ENCODE results near the gene ARHGAP28.
"Not testable (repeated sequence)": the region's sequence is repeated elsewhere in the genome, so short reads cannot be mapped to it uniquely, and the experiment has no call there.

ARHGAP28 gene

GRCh38 chr18:6878556-6879297 is 149.2 kb downstream of the ARHGAP28 start:
- no peak for DNase-seq

DNA sequence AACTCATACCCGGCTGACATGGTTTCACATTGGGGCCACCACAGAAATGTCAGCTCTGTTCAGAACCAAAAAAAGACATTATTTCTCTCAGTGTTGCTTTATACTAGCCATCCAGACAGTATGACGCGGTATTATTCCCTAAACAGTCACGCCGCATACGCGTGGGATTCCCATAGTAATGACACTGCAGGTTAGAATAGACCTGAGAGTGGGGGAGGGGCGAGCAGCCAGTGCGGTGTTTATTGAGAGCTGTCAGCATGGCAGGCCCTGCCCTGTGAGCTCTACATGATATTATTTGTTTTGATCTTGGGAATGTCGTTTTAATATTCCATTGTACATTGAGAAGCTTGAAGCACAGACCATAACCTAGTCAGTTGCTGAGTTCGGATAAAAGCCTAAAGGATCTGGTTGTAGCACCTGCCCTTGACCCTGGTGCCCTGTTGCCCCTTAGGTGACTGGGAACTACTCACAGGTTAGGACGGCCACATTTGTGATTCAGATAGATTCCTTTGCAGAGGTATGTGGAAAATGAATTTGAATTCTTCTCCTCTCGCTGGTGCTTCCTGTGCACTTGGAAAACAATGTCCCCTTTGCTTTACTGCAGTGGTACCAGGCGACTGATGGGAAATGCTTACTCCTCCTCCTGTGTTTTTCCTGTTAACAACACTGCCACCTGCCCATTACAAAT is 150.1 kb downstream of the ARHGAP28 start:
- no peak for DNase-seq

GRCh38 chr18:6881034-6881820 is 151.7 kb downstream of the ARHGAP28 start:
- no peak for DNase-seq

DNA sequence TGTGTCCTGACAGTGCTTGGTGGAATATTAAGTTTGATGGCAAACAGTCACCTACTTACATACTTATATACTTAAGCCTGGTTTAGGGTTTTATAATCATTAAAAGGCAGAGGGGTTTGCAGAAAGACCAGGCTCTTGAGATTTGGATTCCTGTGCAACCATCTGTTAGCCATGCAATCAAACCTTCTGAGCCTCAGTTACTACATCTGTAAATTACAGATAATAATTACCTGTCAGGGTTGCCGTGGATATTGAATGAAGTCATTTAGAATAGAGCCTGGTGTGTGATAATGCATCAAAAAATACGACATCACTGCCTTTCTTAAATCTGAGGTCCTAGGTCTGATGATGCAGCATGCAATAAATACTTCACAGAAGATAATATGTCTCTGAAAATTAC is 152.9 kb downstream of the ARHGAP28 start:
- no peak for DNase-seq

DNA sequence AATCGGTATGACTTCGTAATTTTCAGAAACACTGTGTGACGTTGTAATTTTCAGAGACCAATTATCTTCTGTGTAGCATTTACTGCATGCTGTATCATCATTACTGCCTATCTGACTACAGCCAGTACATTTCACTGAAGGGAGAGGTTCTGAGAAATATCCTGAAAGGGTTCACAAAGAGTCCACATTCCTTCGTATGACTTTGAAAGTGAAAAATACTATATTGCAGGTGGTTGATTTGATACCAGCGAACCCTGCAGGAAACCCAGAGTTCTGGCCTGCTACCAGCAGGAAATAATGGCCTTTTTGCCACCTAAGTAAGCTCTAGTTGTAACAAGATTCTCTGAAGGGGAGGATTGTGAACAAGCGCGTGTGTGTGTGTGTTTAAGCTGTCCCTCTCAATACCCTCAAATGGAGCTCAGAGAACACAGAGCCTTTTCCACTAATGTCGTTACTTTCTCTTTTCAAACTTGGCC is 155.5 kb downstream of the ARHGAP28 start:
- no peak for DNase-seq

DNA sequence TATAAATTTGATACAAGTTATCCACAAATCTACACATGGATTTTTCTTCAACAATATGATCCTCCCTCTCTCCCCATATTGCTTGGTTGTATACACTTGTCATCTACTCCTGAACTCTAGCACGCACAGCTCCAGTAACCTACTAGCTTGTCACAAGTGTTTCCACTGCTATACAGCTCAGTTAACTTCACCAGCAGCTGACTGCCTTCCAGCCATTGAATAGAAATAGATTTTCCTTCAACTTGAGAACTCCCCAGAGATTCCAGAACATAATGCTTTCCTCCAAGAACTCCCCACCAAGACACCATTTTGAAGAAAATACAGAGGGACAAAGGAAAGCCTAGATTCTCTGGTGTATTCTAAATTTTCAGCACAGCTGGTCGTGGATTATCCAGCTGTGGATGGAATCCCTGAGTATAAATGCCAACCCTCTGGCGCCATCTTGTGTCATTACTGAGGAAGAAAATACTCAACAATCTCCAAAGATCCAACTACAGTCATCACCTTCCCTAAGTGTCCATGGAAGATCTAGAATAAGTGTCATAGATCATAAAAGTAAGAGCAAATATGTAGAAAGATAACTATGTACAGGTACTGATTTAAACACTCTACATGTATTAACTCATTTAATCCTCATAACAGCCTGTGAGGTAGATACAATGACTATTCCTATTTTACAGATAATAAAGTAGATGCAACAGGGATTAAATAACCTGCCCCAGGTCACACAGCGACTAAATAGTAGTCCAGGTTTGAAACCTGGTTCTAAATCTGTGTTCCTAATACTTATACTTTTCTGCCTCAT is 156.7 kb downstream of the ARHGAP28 start:
- DNase-seq: no peak

DNA sequence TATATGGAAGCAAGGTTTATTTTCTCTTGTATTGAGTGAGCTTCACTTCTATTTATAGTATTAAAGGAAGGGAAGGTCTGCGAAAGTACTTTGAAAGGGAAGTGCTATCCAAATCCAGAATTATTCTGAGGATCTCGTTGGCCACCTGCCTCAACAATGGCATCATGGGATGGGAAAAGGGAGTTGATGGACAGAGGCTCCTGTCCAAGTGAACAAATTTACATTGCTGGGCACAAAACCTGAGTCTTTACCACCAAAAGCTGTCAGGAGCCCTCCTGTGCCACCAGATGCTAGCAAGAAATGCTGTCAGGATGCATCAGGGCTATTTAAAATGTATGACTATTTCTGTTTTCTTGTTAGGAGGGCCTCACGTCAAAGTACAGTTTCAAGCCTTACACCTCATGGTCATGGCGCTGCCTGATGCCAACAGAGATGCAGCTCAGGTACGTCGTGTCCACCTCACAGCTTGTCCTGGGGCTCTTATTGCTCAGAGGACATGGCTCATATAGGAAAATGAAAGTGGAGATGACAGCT is 157.3 kb downstream of the ARHGAP28 start:
- DNase-seq: no peak

DNA sequence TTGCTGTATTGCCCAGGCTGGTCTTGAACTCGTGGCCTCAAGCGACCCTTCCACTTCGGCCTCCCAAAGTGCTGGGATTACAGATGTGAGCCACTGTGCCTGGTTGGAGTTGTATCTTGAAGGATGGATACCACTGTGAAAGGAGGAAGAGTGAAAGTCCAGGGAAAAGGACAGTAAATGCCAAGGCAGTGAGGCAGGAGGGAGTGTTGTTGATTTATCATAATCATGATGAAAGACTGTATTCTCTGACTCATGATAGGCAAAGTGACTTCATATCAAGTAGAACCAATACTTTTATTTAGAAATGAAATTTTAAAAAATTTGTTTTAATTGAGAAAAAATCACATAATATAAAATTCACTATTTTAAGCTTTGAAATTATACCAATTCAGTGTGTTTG is 162.3 kb downstream of the ARHGAP28 start:
- DNase-seq: no peak

GRCh38 chr18:6901286-6901926 is 171.9 kb downstream of the ARHGAP28 start:
- DNase-seq: no peak

DNA sequence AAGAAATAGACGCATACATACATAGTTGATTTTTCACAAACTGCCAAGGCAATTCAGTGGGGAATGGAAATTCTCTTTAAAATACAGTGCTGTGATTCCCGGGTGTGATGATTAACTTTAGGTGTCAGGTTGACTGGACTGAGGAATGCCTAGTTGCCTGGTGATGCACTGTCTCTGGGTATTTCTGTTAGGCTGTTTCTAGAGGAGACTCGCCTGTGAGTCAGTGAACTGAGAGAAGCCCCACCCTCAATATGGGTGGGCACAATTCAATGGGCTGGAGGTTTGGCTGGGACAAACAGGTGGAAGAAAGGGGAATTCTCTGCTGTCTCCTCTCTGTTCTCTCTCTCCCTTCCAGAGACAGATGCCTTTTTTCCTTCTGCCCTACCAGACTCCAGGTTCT is 187.6 kb downstream of the ARHGAP28 start:
- no peak for DNase-seq

GRCh38 chr18:6920099-6920955 is 190.8 kb downstream of the ARHGAP28 start:
- DNase-seq: no peak

- no peak for DNase-seq
Measured at GRCh38 chr18:6921571-6921970, 192.1 kb downstream of the ARHGAP28 start.

GRCh38 chr18:6923220-6923619 is 193.7 kb downstream of the ARHGAP28 start:
- no peak for DNase-seq

DNA sequence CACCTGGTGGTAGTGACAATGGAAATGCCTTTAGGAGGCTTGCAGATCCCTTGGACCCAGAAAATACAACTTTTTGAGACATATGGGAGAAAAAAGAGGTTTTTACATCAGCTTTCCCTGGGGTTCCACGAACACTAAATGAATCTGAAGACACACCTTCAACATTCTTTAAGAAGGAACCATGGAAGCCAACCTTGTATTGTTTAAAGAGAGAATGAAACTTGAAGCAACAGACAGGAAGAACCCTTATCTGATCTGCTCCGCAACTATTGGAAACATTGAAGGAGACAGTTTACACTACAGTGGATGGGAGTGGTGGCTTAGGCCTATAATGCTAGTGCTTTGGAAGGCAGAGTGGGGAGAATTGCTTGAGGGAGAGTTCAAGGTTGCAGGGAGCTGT is 197.6 kb downstream of the ARHGAP28 start:
- no peak for DNase-seq

DNA sequence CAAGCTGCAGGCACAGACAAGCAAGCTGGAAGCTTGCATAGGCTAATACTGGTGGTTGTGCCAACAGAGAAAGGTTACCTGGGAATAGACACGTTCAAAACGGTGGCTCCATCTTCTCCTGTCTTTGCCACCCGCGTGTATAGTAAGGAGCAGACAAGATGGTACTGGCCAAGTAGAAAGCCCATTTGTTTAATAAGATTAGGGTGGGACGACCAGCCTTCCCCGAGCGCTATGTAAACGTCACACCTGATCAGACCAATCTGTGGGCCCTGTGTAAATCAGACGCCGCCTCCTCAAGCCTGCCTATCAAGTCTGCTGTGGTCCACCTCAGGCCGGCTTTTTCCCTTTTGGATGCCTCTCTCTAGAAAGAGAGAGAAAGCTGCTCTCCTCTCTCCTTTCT is 198.8 kb downstream of the ARHGAP28 start:
- no peak for DNase-seq

DNA sequence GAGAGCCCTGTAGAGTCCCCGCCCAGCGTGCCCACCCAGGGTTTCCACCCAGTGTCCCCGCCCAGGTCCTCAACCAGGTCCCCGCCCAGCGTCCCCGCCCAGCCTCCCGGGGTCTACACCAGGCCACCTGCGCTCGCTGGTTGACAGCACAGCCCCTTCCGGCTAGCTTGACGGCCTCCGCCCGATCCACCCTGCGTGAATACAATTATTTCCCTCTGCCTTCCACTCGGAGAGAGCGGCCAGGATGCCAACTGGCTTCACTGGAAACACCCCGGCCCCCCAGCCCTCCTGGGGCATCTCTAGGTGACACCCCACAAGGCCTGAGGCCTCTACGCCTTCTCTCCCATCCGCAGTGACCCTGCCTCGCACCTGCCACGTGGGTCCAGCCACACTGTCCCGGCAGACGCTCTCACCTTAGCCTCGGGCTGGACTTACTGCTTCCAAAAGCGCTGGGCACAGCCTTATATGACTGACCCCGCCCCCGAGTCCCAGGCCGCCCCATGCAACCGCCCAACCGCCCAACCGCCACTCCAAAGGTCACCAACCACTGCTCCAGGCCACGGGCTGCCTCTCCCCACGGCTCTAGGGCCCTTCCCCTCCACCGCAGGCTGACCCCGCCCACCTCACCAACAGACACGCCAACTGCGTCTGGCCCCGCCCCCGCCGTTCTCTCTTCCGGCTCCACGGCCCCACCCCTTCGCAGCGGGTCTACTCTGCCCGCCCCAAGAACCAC is 200.0 kb downstream of the ARHGAP28 start:
- DNase-seq: no peak

DNA sequence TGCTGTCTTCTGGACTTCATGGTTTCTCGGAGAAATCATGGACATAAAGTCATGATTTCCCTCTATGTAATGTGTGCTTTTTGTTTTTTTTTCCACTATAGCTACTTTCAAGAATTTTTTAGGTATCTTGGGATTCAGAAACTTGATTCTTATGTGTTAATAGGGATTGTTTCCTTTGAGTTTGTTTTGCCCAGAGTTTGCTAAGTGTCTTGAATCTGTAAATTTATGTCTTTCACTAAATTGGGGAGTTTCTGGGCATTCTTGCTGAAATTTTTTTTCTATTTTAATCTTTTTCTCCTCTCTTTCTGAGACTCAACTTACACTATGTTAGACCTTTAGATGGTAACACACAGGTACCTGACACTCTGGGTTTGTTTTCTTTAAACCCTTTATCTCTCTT is 205.3 kb downstream of the ARHGAP28 start:
- DNase-seq: no peak

DNA sequence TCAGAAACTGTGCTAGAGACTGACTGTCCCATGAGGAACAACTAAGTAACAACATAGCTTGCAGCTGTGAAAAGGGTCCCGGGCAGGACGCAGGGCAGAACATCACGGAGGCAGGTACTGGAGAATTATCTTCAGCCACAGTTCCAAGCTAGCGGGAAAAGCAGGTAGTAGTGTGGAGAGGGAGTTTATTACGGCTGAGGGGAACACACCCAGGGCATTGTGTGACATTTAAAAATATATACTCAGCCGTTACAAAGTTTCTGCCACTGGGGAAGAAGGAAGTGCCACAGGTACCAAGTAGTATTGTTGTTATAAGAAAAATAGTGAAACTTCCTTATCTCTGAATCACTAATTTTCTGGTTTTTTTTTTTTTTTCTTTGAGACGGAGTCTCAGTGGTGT is 208.5 kb downstream of the ARHGAP28 start:
- no peak for DNase-seq

DNA sequence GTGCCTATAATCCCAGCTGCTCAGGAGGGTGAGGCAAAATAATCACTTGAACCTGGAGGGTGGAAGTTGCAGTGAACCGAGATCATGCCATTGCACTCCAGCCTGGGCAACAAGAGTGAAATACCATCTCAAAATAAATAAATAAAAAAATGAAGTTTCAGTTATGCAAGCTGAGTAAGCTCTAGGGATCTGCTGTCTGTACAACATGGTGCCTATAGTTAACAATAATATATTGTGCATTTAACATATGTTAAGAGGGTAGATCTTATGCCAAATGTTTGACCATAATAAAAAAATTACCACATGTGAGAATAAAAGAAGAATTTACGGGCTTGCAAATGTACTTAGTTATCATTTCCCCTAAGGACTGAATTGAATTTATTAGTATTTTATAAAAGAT is 208.9 kb downstream of the ARHGAP28 start:
- DNase-seq: not testable (repeated sequence)

- DNase-seq: no peak
Measured at GRCh38 chr18:6939972-6940371, 210.5 kb downstream of the ARHGAP28 start.
